Panc1 (cell line): ENCODE measurements around the gene TMPRSS13. TPM values are rescaled to one million over a fixed set of nuclear protein-coding genes. Genes with fewer than 3 reads are reported as not detected.

ENCODE experiments used
- ATAC-seq: fragments of 200-7000 bp; cut with Tn5 transposase; 2 replicates; pipeline ENCODE4 v1.9.1; 2020; ENCODE audit warnings: mild to moderate bottlenecking, moderate library complexity
- BruUV-seq: library from RNA; stranded (reverse); fragments of 400-500 nt; replicated peaks from 2 replicates; lab custom pipeline; 2021; lab: Mats Ljungman, UMichigan
- CTCF ChIA-PET: fragments of 300-600 bp; sonication (Branson Sonifier 250); formaldehyde crosslinking; loops from one replicate; lab custom pipeline; 2022; ENCODE audit warnings: antibody characterized with exemption; lab: Charles Lee
- POLR2A ChIA-PET: fragments of 300-600 bp; sonication (Branson Sonifier 250); formaldehyde crosslinking; loops from one replicate; lab custom pipeline; 2022; ENCODE audit warnings: antibody characterized with exemption; lab: Charles Lee
- DNase-seq: peaks from one replicate; pipeline ENCODE4 v3.0.0-alpha.2; 2010; ENCODE audit warnings: low read depth, low spot score
- H3K27ac ChIP-seq: 2 replicates; pipeline ENCODE4 v1.5.1; 2011; ENCODE audit warnings: mild to moderate bottlenecking, low read length, inconsistent platforms
- H3K27me3 ChIP-seq: fragments of 200-500 bp; sonication (Bioruptor generic); 2 replicates; pipeline ENCODE4 v1.6.0; 2014; ENCODE audit warnings: low read length, inconsistent platforms; ENCODE audit not compliant: control insufficient read depth, insufficient read depth
- H3K36me3 ChIP-seq: fragments of 200-500 bp; sonication (Bioruptor generic); 2 replicates; pipeline ENCODE4 v1.5.1; 2014; ENCODE audit warnings: inconsistent platforms, mild to moderate bottlenecking, low read length, moderate library complexity; ENCODE audit not compliant: control insufficient read depth, insufficient read depth
- H3K4me1 ChIP-seq: 2 replicates; pipeline ENCODE4 v1.5.1; 2011; ENCODE audit warnings: inconsistent platforms, mild to moderate bottlenecking, low read length, moderate library complexity; ENCODE audit not compliant: control insufficient read depth, insufficient read depth
- H3K4me3 ChIP-seq, 2 experiments: 2 replicates each; pipeline ENCODE4 v1.5.1; 2011 to 2012; ENCODE audit warnings: low read depth in 2 of 2, low read length in 2 of 2, mild to moderate bottlenecking in 2 of 2, inconsistent platforms in 1 of 2, moderate library complexity in 1 of 2
- H3K9me3 ChIP-seq: fragments of 200-500 bp; sonication (Bioruptor generic); 2 replicates; pipeline ENCODE4 v1.5.1; 2014; ENCODE audit warnings: low read depth, mild to moderate bottlenecking, inconsistent platforms, low read length, moderate library complexity; ENCODE audit not compliant: control insufficient read depth, insufficient read depth
- CTCF ChIP-seq: fragments of 450-650 bp; IDR thresholded peaks from 2 replicates; pipeline ENCODE4 v1.5.1; 2017; ENCODE audit warnings: mild to moderate bottlenecking
- POLR2AphosphoS5 ChIP-seq: IDR thresholded peaks from 2 replicates; pipeline ENCODE4 v1.6.1; 2012; ENCODE audit warnings: mild to moderate bottlenecking, low read depth, low read length, moderate library complexity
- REST ChIP-seq, 2 experiments: IDR thresholded peaks; 2 replicates each; pipeline ENCODE4 v1.6.1; 2011 to 2012; ENCODE audit warnings: low read depth in 2 of 2, control low read depth in 1 of 2, low read length in 1 of 2, mild to moderate bottlenecking in 1 of 2, moderate library complexity in 1 of 2; ENCODE audit not compliant: insufficient read depth in 1 of 2
- SIN3A ChIP-seq: IDR thresholded peaks from 2 replicates; pipeline ENCODE4 v1.6.1; 2012; ENCODE audit warnings: low read depth, mild to moderate bottlenecking, low read length, moderate library complexity, borderline replicate concordance; ENCODE audit not compliant: insufficient read depth
- in situ Hi-C: cut with HindIII; loops from 2 replicates; pipeline ENCODE4 v1.10.0; 2016; ENCODE audit warnings: low sequenced_read_pairs, low pct_unique_long_range_greater_than_20kb
- intact Hi-C: fragments of 100-400 bp; cut with micrococcal nuclease; formaldehyde crosslinking; loops from one replicate; pipeline ENCODE4 v1.10.0; 2022; ENCODE audit not compliant: unreplicated experiment
- total RNA-seq: library from RNA; stranded (reverse); gene quantifications from one replicate; pipeline ENCODE4 v1.2.1, GENCODE V29; 2021; ENCODE audit not compliant: unreplicated experiment

The TMPRSS13 gene
- total RNA-seq, 1 experiment from 2014 or later: not detected

DNA sequence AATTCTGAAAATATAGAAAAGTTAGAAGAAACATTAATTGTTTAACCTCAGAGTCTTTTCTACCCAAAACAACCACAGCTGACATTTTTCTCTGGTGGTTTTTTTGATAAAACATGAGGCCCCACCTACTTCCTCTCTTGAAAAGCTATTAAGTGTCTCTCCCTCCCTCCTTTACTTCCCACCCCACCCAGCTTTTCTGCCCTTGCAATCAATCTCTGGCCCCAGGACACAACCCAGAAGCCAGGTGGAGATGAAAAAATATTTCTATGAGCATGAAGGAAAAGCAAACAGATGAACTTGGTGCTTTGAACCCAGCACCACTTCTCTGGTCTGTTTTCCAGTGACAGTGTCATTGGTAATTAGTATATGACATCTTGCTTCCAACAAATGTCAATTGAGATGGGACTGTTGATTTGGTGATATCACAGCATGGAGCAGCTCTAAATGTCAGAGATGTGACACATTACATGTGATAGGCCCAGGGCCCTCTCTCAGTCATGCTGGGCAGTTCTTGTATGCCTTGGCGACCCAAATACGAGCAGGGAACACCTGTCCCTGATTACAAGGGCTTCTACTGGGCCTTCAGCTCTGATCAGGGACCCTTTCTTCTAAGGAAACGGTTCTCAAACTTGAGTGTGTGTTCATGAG is 23.9 kb upstream of the TMPRSS13 start:
- no peak overlapping the region for H3K27ac ChIP-seq
- H3K4me1 ChIP-seq: no peaks in the 10 kb centered on the region
- no peak for TF ChIP-seq REST (IDR thresholded peaks at IDR 0.05; ENCODE audit: insufficient read depth in 1 of 2, low read depth in 2 of 2, low read length in 1 of 2)
- CTCF ChIA-PET: interaction anchor here (0.5 to 0.6 kb wide), 2 partner anchors 30 to 114 kb away, joined by 3 read pairs; no protein-coding TSS in a partner anchor
- in situ Hi-C loops (no loop called here), intact Hi-C loops (loop anchor here (10.0 kb wide), 1 partner anchor 528 kb away; no protein-coding TSS in a partner anchor)
- ATAC-seq (no peak), DNase-seq (no peak)
- no peaks in the 10 kb centered on the region for H3K9me3 ChIP-seq
- no peaks in the 10 kb centered on the region for H3K36me3 ChIP-seq
- H3K4me3 ChIP-seq: no peak overlapping the region
- no TSS peak for BruUV-seq
- POLR2A ChIA-PET: no interaction called here
- H3K27me3 ChIP-seq: peaks cover 14% of the 10 kb centered on the region

- no peaks in the 10 kb centered on the region for H3K4me1 ChIP-seq
- no TSS peak for BruUV-seq
- DNase-seq (no peak), ATAC-seq (no peak)
- ChIA-PET CTCF (interaction anchor here (0.7 to 1.0 kb wide), 2 partner anchors 31 to 102 kb away, joined by 3 to 5 read pairs; no protein-coding TSS in a partner anchor), POLR2A (no interaction called here)
- TF ChIP-seq SIN3A: no peak
- no peaks in the 10 kb centered on the region for H3K36me3 ChIP-seq
- no peaks in the 10 kb centered on the region for H3K9me3 ChIP-seq
- H3K4me3 ChIP-seq: no peak overlapping the region
- in situ Hi-C loops (no loop called here), intact Hi-C loops (loop anchor here (1.0 to 10.0 kb wide), 2 partner anchors 102 to 526 kb away; no protein-coding TSS in a partner anchor)
- peaks cover 12% of the 10 kb centered on the region for H3K27me3 ChIP-seq
- H3K27ac ChIP-seq: no peak overlapping the region
These were observed 22.1 kb upstream of the TMPRSS13 start for GRCh38 chr11:117950993-117951961.

GRCh38 chr11:117950301-117950700 is 21.1 kb upstream of the TMPRSS13 start:
- CTCF ChIA-PET: no interaction called here
- Histone ChIP-seq H3K27me3 (peaks cover 10% of the 10 kb centered on the region), H3K4me3 (no peak overlapping the region), H3K27ac (no peak overlapping the region), H3K36me3 (no peaks in the 10 kb centered on the region), H3K4me1 (no peaks in the 10 kb centered on the region), H3K9me3 (no peaks in the 10 kb centered on the region)
- POLR2A ChIA-PET: no interaction called here
- ATAC-seq (no peak), DNase-seq (no peak)
- TF ChIP-seq CTCF (peak; percentile 41), POLR2AphosphoS5 (no peak), REST (IDR thresholded peaks at IDR 0.05; ENCODE audit: insufficient read depth in 1 of 2, low read depth in 2 of 2, low read length in 1 of 2) (no peak)
- BruUV-seq: no TSS peak
- intact Hi-C loops: loop anchor here (1.0 to 10.0 kb wide), 2 partner anchors 103 to 526 kb away; no protein-coding TSS in a partner anchor
- in situ Hi-C loops: no loop called here
